ENCODE results near the gene GPR137.

GPR137 gene

DNA sequence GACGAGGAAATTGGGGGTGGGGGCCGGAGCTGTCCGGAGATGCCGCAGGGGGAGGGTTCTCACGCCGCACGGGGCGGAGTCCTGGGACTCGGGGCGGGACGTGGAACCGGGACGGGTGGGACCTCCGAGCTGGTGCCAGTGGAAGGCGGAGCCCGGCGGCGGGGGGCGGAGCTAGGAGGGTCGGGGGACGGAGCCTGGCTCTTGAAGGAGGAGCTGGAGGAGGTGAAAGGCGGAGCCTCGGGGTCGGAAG is 44.5 kb upstream of the GPR137 start:
- H3K4me3 ChIP-seq (ENCODE audit: low read length): peak overlapping the region; percentile 73
- TF ChIP-seq, protein P1, sequence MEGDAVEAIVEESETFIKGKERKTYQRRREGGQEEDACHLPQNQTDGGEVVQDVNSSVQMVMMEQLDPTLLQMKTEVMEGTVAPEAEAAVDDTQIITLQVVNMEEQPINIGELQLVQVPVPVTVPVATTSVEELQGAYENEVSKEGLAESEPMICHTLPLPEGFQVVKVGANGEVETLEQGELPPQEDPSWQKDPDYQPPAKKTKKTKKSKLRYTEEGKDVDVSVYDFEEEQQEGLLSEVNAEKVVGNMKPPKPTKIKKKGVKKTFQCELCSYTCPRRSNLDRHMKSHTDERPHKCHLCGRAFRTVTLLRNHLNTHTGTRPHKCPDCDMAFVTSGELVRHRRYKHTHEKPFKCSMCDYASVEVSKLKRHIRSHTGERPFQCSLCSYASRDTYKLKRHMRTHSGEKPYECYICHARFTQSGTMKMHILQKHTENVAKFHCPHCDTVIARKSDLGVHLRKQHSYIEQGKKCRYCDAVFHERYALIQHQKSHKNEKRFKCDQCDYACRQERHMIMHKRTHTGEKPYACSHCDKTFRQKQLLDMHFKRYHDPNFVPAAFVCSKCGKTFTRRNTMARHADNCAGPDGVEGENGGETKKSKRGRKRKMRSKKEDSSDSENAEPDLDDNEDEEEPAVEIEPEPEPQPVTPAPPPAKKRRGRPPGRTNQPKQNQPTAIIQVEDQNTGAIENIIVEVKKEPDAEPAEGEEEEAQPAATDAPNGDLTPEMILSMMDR (IDR thresholded peaks at IDR 0.05; ENCODE audit: insufficient read depth, low read depth, low read length, missing control alignments): no peak
- peak; percentile 100 for DNase-seq (ENCODE audit: low read depth)

GRCh38 chr11:64241491-64242374 is 43.9 kb upstream of the GPR137 start:
- TF ChIP-seq, protein P1 (IDR thresholded peaks at IDR 0.05; ENCODE audit: insufficient read depth, low read depth, low read length, missing control alignments): no peak

DNA sequence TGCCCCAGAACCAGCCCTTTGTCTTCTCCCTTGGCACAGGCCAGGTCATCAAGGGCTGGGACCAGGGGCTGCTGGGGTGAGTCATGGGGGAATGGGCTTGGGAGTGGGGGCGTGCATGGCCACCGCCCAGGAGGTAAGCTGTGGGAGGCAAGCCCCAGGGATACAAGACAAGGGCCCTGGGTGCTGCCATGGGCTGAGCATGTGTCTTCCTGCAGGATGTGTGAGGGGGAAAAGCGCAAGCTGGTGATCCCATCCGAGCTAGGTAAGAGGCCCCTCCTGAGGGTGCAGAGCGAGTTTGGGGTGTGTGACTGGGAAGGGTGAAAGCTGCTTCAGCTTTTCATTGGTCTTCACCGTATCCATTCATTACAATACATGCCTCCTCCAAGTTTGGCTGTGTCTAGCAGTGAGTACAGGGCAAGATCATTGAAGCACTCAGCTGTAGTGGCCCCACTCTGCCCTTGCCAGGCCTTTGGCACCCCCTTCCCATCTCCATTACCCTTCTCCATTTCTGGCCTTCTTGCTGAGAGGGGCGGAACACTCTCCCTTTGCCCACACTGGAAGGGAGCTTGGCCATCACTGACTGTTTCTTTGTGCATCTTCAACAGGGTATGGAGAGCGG is 42.3 kb upstream of the GPR137 start:
- no peak for DNase-seq (ENCODE audit: low read depth)
- TF ChIP-seq, protein P1 (IDR thresholded peaks at IDR 0.05; ENCODE audit: insufficient read depth, low read depth, low read length, missing control alignments): no peak
- no peak overlapping the region for H3K4me3 ChIP-seq (ENCODE audit: low read length)

More at GRCh38 chr11:64241491-64242374, 43.9 kb upstream of the GPR137 start:
- H3K4me3 ChIP-seq (ENCODE audit: low read length): peak overlapping the region; percentile 73
- DNase-seq (ENCODE audit: low read depth): peak; percentile 38

DNA sequence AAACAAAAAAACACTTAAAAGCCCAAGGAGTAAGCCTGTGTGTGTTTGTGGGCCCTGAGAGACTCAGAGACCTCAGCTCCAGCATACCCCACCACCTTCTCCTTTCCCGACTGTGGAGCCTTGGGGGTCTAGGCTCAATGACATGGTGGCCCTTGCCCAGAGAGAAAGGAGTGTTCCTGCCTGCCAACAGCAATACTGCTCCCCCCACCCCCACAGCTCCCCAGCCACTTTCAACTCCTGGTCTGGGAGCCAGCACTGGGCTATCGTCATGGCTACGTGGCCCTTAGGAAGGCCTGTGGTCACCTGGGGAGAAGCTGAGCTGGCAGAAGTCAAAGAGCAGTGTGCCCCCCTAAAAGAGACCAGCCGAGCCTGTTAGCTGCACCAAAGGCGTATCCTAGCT is 41.5 kb upstream of the GPR137 start:
- DNase-seq (ENCODE audit: low read depth): no peak
- H3K4me3 ChIP-seq (ENCODE audit: low read length): no peak overlapping the region
- TF ChIP-seq, protein P1 (IDR thresholded peaks at IDR 0.05; ENCODE audit: insufficient read depth, low read depth, low read length, missing control alignments): no peak

DNA sequence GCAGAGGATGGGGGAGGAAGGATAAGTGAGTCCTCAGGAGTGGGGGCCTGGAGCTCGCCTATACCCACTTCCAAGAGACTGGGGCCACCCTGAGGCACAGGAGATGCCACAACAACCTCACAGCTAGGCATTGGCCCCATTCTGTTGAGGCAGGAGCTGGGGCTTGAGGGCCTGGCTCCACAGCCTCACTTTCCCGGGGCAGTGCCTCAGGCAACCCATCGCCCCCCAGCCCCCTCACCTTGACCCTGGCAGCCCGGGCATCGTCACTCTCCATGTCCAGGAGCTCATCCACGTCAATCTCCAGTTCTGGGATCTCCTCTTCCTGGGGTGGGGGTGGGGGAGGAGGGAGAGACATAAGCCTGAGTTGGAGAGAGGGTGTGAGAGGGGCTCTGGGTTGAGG is 40.7 kb upstream of the GPR137 start:
- no peak for DNase-seq (ENCODE audit: low read depth)
- TF ChIP-seq, protein P1 (IDR thresholded peaks at IDR 0.05; ENCODE audit: insufficient read depth, low read depth, low read length, missing control alignments): no peak

DNA sequence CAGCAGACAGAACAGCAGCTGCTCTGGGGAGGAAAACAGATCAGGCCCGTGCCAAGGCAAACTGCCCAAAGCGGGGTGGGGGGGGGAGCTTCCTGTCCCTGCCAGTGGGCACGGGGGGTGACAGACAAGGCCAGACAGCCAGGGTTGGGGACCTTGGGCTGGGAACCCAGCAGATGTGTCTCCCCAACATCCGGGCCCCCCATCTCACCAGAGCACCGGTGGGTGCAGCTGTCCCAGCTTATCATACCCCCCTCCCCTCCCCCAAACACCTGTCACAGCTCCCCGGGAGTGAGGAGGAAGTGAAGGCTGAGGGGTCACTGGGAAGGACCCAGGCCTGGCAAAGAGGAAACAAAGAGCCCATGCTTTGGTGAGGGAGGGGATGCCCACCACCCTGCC is 40.2 kb upstream of the GPR137 start:
- TF ChIP-seq, protein P1 (IDR thresholded peaks at IDR 0.05; ENCODE audit: insufficient read depth, low read depth, low read length, missing control alignments): no peak
- no peak for DNase-seq (ENCODE audit: low read depth)
- H3K4me3 ChIP-seq (ENCODE audit: low read length): peak overlapping the region; percentile 67

More for the DNA sequence above, 40.7 kb upstream of the GPR137 start:
- peak overlapping the region; percentile 67 for H3K4me3 ChIP-seq (ENCODE audit: low read length)
